H7 (cell line): ENCODE measurements around the gene RCSD1. TPM values are rescaled to one million over a fixed set of nuclear protein-coding genes. Genes with fewer than 3 reads are reported as not detected.

Experiments
- DNase-seq: peaks from one replicate; pipeline ENCODE4 v3.0.0; 2012
- H3K27me3 ChIP-seq: 2 replicates; pipeline ENCODE4 v1.6.0; 2011; ENCODE audit warnings: mild to moderate bottlenecking, low read length; ENCODE audit not compliant: control insufficient read depth, insufficient read depth
- H3K36me3 ChIP-seq: replicated peaks from 2 replicates; pipeline ENCODE4 v1.5.1; 2011; ENCODE audit warnings: low read length; ENCODE audit not compliant: control insufficient read depth, insufficient read depth
- H3K4me3 ChIP-seq: 2 replicates; pipeline ENCODE4 v1.5.1; 2011; ENCODE audit warnings: low read depth, mild to moderate bottlenecking, control low read depth, low read length, moderate library complexity; ENCODE audit not compliant: insufficient read depth
- total RNA-seq: library from RNA; depleted of rRNA; stranded (reverse); fragments of >200 nt; shearing (Covaris generic); gene quantifications from 2 replicates; pipeline ENCODE4 v1.2.3, GENCODE V29; 2014; rRNA removed

The RCSD1 gene
- total RNA-seq, 1 experiment from 2014 or later, result 0.31 TPM

DNA sequence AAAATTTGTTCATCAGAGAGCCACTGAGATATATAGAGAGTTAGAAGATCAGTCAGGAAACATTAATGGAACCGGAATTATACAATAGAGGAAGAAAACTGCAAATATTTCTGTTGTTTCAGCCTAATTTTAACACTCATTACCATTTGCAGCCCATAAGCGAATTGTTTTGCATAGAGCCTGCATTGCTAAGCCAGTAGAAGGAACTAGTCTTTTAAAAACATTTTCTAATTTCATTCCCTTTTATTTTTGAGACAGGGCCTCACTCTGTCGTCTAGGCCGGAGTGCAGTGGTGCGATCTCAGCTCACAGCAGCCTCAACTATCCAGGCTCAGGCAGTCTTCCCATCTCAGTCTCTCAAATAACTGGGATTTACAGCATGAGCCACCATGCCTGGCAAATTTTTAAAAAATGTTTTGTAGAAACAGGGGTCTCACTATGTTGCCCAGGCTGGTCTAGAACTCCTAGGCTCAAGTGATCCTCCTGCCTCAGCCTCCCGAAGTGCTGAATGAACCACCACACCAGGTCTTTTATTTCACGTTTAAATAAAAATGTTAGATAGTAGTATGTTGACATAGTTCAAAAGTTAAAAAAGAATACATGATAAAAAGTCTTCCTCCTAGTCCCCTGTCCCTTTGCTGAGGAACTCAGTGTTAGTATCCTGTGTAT, 117.1 kb downstream of the RCSD1 start:
- H3K4me3 ChIP-seq, result no peak overlapping the region
- DNase-seq, result no peak
- H3K27me3 ChIP-seq, result no peaks in the 10 kb centered on the region
- no peaks in the 10 kb centered on the region for H3K36me3 ChIP-seq

GRCh38 chr1:167747988-167748387, 118.0 kb downstream of the RCSD1 start:
- Histone ChIP-seq H3K36me3 (no peaks in the 10 kb centered on the region), H3K4me3 (no peak overlapping the region), H3K27me3 (no peaks in the 10 kb centered on the region)
- DNase-seq, result no peak

DNA sequence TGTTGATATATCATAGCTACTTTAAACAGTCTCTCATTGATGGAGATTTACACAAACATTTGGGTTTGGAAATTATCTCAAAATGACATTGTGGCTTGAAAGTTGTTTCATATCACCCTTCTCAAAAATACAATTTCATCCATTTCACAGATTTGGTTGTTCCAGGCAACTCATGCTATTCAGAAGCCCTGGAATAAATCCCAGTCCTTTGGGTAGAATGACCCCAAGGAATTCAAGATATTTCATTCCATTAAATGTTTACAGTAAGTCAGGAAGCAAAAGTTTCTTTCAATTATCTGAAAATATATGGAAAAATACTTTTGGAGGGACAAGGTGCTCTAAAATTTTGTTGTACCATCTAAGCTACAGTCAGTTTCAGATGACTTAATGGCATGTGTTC, 118.9 kb downstream of the RCSD1 start:
- DNase-seq, result no peak
- no peak overlapping the region for H3K4me3 ChIP-seq

DNA sequence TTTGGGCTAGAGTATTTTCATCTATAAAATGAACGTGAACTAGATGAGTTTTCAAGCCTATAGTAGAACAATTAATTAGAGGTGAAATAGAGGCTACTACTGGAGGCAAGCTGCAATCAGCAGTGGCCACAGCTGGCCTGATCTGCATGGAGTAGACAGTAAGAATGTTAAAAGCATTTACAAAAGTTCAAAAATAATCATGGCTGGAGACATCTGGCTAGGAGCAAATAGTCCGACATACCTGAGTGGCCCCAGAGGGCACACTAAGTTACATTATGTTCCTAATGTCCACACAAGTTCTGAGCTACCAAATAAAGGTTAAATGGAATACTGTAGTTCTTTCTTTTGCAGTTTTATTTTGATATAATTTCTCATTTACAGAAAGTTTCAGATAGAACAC, 119.7 kb downstream of the RCSD1 start:
- no peaks in the 10 kb centered on the region for H3K36me3 ChIP-seq
- H3K4me3 ChIP-seq, result no peak overlapping the region
- no peaks in the 10 kb centered on the region for H3K27me3 ChIP-seq
- DNase-seq, result no peak

More for the DNA sequence above, 118.9 kb downstream of the RCSD1 start:
- no peaks in the 10 kb centered on the region for H3K27me3 ChIP-seq
- H3K36me3 ChIP-seq, result no peaks in the 10 kb centered on the region

- DNase-seq, result no peak
- Histone ChIP-seq H3K36me3 (no peaks in the 10 kb centered on the region), H3K27me3 (no peaks in the 10 kb centered on the region), H3K4me3 (no peak overlapping the region)
Observed at GRCh38 chr1:167750641-167751040, 120.6 kb downstream of the RCSD1 start.

DNA sequence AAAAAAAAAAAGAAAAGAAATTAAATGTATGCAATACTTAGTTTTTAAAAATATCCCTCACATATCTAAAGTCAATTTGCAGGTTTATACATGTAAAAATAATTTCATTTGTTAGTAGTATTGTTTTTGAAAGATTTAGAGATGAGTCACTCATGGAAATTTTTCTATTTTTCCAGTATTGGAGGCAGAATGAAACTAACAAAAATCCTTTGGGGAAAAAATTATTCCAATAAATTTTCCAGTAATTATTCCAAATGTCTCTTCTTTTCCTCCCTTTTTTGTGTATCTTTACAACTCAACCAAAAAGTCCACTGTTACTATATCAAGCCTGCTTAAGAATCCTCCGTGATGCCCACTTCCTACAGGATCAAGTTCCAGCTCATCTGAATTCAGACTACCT, 121.6 kb downstream of the RCSD1 start:
- no peak overlapping the region for H3K4me3 ChIP-seq
- no peak for DNase-seq
- H3K27me3 ChIP-seq, result no peaks in the 10 kb centered on the region
- H3K36me3 ChIP-seq, result no peaks in the 10 kb centered on the region

- DNase-seq, result no peak
- Histone ChIP-seq H3K4me3 (no peak overlapping the region), H3K27me3 (no peaks in the 10 kb centered on the region), H3K36me3 (no peaks in the 10 kb centered on the region)
Observed at GRCh38 chr1:167752219-167752985, 122.4 kb downstream of the RCSD1 start.

DNA sequence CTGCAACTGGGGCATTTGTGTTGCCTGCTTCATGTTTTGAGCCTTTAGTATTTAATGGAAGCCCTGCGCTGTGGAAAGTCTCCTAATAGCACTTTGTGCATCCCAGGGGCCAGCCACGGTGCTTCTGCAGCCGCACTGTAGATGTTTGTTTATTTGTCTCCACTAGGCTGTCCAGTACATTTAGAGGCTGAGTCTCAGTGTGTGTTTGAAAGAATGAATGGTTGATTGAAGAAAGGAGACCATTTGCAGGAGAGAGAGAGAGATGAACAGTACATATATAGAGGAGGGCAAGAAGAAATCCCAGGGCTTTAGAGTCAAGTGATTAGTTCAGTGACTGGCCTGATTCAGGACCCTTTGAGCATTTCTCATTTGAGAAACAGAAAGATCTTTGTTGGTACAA, 125.6 kb downstream of the RCSD1 start:
- Histone ChIP-seq H3K27me3 (no peaks in the 10 kb centered on the region), H3K36me3 (no peaks in the 10 kb centered on the region), H3K4me3 (no peak overlapping the region)
- no peak for DNase-seq

Other genes with a start within 250 kb of the RCSD1 start
- 0.33 and 0.83 TPM in 2 replicates for gene CD247, start 111.7 kb upstream of the RCSD1 start, total RNA-seq
- 20.1 and 20.7 TPM in 2 replicates for gene CREG1, start 76.5 kb upstream of the RCSD1 start, total RNA-seq
- gene MPZL1, start 91.8 kb downstream of the RCSD1 start, total RNA-seq, result 99.9 and 104 TPM in 2 replicates